Smooth muscle cell (in vitro differentiated cells): ENCODE measurements around the gene DVL1. TPM values are rescaled to one million over a fixed set of nuclear protein-coding genes. Genes with fewer than 3 reads are reported as not detected.

Experiments
- DNase-seq: peaks from one replicate; lab custom pipeline; 2025; ENCODE audit not compliant: unreplicated experiment; lab: John Stamatoyannopoulos, UW
- H2AFZ ChIP-seq: fragments of 200-600 bp; sonication (generic); 2 replicates; pipeline ENCODE4 v1.6.0; 2016; ENCODE audit warnings: antibody characterized with exemption, low read depth, mild to moderate bottlenecking
- H3F3A ChIP-seq: fragments of 200-600 bp; sonication (generic); 2 replicates; pipeline ENCODE4 v1.6.0; 2017; ENCODE audit warnings: antibody characterized with exemption, low read depth
- H3K27ac ChIP-seq: fragments of 200-600 bp; sonication (generic); 2 replicates; pipeline ENCODE4 v1.5.1; 2016; ENCODE audit warnings: low read depth, mild to moderate bottlenecking
- H3K27me3 ChIP-seq: fragments of 200-600 bp; sonication (generic); 2 replicates; pipeline ENCODE4 v1.6.1; 2016; ENCODE audit warnings: low read depth, mild to moderate bottlenecking
- H3K36me3 ChIP-seq: fragments of 200-600 bp; sonication (generic); 2 replicates; pipeline ENCODE4 v1.5.1; 2016; ENCODE audit warnings: low read depth
- H3K4me1 ChIP-seq: fragments of 200-600 bp; sonication (generic); 2 replicates; pipeline ENCODE4 v1.5.1; 2016; ENCODE audit warnings: low read depth
- H3K4me2 ChIP-seq: fragments of 200-600 bp; sonication (generic); 2 replicates; pipeline ENCODE4 v1.6.0; 2016; ENCODE audit warnings: mild to moderate bottlenecking
- H3K4me3 ChIP-seq: fragments of 200-600 bp; sonication (generic); 2 replicates; pipeline ENCODE4 v1.5.1; 2016; ENCODE audit warnings: mild to moderate bottlenecking
- H3K79me2 ChIP-seq: fragments of 200-600 bp; sonication (generic); 2 replicates; pipeline ENCODE4 v1.6.0; 2016; ENCODE audit warnings: low read depth, mild to moderate bottlenecking
- H3K9ac ChIP-seq: fragments of 200-600 bp; sonication (generic); 2 replicates; pipeline ENCODE4 v1.6.0; 2016; ENCODE audit warnings: low read depth
- H3K9me3 ChIP-seq: fragments of 200-600 bp; sonication (generic); replicated peaks from 2 replicates; pipeline ENCODE4 v1.5.1; 2016; ENCODE audit warnings: low read depth
- H4K20me1 ChIP-seq: fragments of 200-600 bp; sonication (generic); 2 replicates; pipeline ENCODE4 v1.6.0; 2016; ENCODE audit warnings: low read depth
- WGBS: methylation state at CpG from one replicate; pipeline ENCODE4 v1.1.7; 2016; ENCODE audit warnings: low lambda C conversion rate; 5-methylcytosine and 5-hydroxymethylcytosine counted together
- polyA plus RNA-seq: library from polyadenylated mRNA; unstranded; fragments of >200 nt; fragmentation: Nextera tagmentation; extraction: Ambion mirVana; gene quantifications from 2 replicates; pipeline ENCODE4 v1.2.1, GENCODE V29; 2016
- total RNA-seq: library from RNA; depleted of rRNA; stranded (reverse); fragments of >200 nt; gene quantifications from 2 replicates; pipeline ENCODE4 v1.2.3, GENCODE V29; 2014
- TF ChIP-seq, protein P1 (sequence below): fragments of 200-600 bp; sonication (generic); IDR thresholded peaks from 2 replicates; pipeline ENCODE4 v1.5.1; 2017; ENCODE audit warnings: borderline replicate concordance, mild to moderate bottlenecking, antibody characterized with exemption; ENCODE audit not compliant: insufficient read depth, poor library complexity, severe bottlenecking

DVL1 gene
- total and polyA plus RNA-seq, 2 experiments from 2014 or later = 28.5 to 28.7 TPM

DNA sequence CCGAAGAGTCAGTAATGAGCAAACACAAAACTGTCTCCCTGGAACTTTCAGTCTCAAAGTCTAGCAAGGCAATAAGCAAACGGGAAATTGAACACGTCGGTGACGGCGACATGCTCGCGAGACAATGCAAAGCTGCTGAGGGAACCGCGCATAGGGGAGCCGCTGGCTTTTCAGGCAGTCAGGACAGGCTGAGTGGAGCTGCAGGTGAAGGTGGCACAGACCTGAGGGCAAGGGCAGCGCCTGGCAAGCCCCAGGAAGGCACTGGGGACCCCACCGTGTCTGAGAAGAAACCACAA, 29.6 kb downstream of the DVL1 start:
- Histone ChIP-seq H3K27ac (no peak overlapping the region), H3K79me2 (peaks cover 61% of the 10 kb centered on the region), H2AFZ (no peak overlapping the region), H3K27me3 (no peaks in the 10 kb centered on the region), H3F3A (no peaks in the 10 kb centered on the region), H4K20me1 (peaks cover 78% of the 10 kb centered on the region), H3K4me2 (no peak overlapping the region), H3K4me3 (no peak overlapping the region), H3K9ac (no peak overlapping the region), H3K4me1 (no peaks in the 10 kb centered on the region), H3K36me3 (no peaks in the 10 kb centered on the region), H3K9me3 (no peaks in the 10 kb centered on the region)
- TF ChIP-seq, protein P1, sequence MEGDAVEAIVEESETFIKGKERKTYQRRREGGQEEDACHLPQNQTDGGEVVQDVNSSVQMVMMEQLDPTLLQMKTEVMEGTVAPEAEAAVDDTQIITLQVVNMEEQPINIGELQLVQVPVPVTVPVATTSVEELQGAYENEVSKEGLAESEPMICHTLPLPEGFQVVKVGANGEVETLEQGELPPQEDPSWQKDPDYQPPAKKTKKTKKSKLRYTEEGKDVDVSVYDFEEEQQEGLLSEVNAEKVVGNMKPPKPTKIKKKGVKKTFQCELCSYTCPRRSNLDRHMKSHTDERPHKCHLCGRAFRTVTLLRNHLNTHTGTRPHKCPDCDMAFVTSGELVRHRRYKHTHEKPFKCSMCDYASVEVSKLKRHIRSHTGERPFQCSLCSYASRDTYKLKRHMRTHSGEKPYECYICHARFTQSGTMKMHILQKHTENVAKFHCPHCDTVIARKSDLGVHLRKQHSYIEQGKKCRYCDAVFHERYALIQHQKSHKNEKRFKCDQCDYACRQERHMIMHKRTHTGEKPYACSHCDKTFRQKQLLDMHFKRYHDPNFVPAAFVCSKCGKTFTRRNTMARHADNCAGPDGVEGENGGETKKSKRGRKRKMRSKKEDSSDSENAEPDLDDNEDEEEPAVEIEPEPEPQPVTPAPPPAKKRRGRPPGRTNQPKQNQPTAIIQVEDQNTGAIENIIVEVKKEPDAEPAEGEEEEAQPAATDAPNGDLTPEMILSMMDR = no peak
- no peak for DNase-seq
- WGBS = 98% methylated on average over 13 of the region's 13 CpGs

DNA sequence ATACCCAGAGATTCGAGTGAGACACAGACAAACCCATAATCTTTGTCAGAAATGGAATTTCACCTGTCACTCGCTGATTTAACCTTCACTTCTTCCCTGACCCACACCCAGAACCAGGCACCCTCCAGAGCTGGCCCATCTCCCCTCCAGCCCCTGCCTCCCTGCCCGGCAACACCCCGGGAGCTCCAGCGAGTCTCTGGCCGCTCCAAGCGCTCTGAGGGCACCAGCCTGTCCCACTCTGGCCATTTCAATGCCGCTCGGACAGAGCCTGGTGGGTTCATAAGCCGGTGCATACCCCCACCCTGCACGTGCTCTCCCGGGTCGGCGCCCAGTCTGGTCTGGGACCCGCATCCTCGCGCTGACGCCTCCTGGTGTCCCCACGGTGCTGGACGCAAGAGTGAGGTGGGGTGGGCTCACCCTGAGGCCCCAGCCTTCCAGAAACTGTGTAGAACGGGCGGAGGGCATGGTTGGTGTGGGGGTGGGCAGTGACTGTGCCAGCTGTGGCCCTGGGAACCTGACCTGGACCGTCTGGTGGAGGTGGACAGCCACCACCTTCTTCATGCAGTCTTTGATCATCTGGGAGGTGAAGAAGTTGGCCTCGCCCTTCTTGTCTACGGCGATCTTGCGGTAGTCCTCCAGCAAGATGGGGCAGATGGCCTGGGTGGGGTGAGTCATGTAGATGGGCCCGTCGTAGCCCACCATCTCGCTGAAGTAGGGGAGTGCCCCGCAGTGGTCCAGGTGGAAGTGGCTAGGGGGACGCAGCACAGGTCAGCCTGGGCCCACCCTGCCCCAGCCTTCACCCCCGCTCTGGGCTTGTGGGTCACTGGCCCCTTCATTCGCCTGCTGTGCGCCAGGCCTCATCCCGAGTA, 30.2 kb downstream of the DVL1 start:
- no peak overlapping the region for H3K4me2 ChIP-seq
- TF ChIP-seq, protein P1 = no peak
- no peaks in the 10 kb centered on the region for H3K9me3 ChIP-seq
- WGBS = 96% methylated on average over 36 of the region's 36 CpGs
- no peak overlapping the region for H2AFZ ChIP-seq
- H3K4me3 ChIP-seq = no peak overlapping the region
- H3K9ac ChIP-seq = no peak overlapping the region
- H4K20me1 ChIP-seq = peaks cover 83% of the 10 kb centered on the region
- no peaks in the 10 kb centered on the region for H3K27me3 ChIP-seq
- no peaks in the 10 kb centered on the region for H3K4me1 ChIP-seq
- H3K27ac ChIP-seq = peak overlapping the region; percentile 72
- no peaks in the 10 kb centered on the region for H3F3A ChIP-seq
- H3K79me2 ChIP-seq = peaks cover 56% of the 10 kb centered on the region
- no peaks in the 10 kb centered on the region for H3K36me3 ChIP-seq
- DNase-seq = no peak

DNA sequence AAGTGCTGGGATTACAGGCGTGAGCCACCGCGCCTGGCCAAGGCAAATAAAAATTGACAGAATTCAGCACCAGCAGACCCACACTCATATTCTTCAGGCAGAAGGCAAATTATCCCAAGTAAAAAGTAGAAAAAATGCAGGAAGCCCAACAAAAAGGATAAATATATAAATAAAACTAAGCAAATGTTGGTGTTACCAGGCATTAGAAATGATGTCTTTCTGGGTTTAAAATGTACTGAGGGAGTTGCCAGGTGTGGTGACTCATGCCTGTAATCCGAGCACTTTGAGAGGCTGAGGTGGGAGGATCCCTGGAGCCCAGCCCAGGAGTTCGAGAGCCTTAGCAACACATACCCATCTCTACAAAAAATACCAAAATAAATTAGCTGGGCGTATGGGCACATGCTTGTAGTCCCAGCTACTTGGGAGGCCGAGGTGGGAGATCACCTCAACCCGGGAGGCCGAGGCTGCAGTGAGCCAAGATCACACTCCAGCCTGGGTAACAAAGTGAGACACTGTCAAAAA, 31.0 kb downstream of the DVL1 start:
- Histone ChIP-seq H3K9ac (no peak overlapping the region), H2AFZ (no peak overlapping the region), H3K36me3 (no peaks in the 10 kb centered on the region), H3K4me1 (no peaks in the 10 kb centered on the region), H3K27me3 (no peaks in the 10 kb centered on the region), H3K79me2 (peaks cover 51% of the 10 kb centered on the region), H3K4me2 (peak overlapping the region; percentile 54), H3K27ac (peak overlapping the region; percentile 72), H3K9me3 (no peaks in the 10 kb centered on the region), H3F3A (no peaks in the 10 kb centered on the region), H3K4me3 (no peak overlapping the region), H4K20me1 (peaks cover 86% of the 10 kb centered on the region)
- no peak for DNase-seq
- WGBS = 71% methylated on average over 9 of the region's 9 CpGs
- TF ChIP-seq, protein P1 = no peak
